ENCODE measurements around the gene NOL7.

NOL7 gene

DNA sequence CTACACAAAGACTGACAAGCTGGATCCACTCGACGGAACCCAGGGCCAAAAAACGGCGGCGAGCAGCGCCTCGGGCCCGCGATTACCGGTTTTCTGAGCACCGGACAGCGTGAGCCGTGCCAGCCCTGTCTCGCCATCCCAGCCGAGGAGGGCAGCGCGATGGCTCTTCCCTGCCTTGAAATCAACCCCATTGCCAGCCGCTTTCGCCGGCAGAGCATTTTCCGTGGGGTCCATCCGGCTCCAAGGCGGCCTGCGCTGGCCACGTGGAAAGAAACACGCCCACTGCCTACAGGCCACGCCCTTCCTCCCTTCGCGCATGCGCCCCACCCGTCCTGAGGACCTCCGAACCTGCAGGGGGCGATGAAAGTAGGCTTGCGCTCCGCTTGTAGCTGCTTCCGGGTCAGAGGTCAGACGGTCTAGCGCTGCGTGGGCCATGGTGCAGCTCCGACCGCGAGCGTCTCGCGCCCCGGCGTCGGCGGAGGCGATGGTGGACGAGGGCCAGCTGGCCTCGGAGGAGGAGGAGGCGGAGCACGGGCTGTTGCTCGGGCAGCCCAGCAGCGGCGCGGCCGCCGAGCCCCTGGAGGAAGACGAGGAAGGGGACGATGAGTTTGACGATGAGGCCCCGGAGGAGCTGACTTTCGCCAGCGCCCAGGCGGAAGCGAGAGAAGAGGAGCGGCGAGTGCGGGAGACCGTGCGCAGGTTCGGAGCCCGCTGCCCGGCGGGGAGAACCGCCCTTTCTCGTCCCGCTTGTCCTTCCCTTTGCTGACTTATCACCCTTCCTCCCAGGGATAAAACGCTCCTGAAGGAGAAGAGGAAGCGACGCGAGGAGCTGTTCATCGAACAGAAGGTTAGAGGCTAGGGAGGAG is at the start of gene NOL7:
Gene NOL7, plus strand, starts transcription at position 410 of the 866 bp plus-strand sequence. Its CDS starts 24 bp downstream, at position 434.
- H3K4me3 ChIP-seq (ENCODE audit: control insufficient read depth, low read depth, low read length), result peak within 1 kb of the TSS; percentile 99
- DNase-seq (ENCODE audit: low read depth), result peak; percentile 99
- TF ChIP-seq, protein P1, sequence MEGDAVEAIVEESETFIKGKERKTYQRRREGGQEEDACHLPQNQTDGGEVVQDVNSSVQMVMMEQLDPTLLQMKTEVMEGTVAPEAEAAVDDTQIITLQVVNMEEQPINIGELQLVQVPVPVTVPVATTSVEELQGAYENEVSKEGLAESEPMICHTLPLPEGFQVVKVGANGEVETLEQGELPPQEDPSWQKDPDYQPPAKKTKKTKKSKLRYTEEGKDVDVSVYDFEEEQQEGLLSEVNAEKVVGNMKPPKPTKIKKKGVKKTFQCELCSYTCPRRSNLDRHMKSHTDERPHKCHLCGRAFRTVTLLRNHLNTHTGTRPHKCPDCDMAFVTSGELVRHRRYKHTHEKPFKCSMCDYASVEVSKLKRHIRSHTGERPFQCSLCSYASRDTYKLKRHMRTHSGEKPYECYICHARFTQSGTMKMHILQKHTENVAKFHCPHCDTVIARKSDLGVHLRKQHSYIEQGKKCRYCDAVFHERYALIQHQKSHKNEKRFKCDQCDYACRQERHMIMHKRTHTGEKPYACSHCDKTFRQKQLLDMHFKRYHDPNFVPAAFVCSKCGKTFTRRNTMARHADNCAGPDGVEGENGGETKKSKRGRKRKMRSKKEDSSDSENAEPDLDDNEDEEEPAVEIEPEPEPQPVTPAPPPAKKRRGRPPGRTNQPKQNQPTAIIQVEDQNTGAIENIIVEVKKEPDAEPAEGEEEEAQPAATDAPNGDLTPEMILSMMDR (conservative IDR thresholded peaks at IDR 0.05; ENCODE audit: control insufficient read depth, insufficient read depth, low read depth, low read length), result peak; percentile 78

DNA sequence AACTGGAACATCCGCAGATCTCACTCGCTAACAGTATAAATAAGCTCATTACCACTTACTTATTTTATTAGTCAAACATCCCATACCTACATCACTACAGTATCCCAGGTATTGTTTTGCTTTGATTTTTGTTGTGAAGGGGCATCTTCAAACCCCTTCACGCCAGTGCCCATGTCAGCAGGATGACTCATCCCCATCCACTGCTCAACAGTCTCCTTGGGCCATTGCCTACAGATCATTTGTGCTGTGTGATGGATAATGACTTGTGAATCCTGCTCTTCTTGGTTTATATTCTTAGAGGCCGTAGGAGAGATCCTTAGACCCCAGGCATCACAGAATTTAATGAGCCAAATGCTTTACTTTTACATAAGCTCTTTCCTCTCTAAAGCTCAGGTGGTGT is 49.2 kb upstream of the NOL7 start:
- no peak for DNase-seq (ENCODE audit: low read depth)
- TF ChIP-seq, protein P1 (conservative IDR thresholded peaks at IDR 0.05; ENCODE audit: control insufficient read depth, insufficient read depth, low read depth, low read length), result no peak
- no peak overlapping the region for H3K4me3 ChIP-seq (ENCODE audit: control insufficient read depth, low read depth, low read length)

DNA sequence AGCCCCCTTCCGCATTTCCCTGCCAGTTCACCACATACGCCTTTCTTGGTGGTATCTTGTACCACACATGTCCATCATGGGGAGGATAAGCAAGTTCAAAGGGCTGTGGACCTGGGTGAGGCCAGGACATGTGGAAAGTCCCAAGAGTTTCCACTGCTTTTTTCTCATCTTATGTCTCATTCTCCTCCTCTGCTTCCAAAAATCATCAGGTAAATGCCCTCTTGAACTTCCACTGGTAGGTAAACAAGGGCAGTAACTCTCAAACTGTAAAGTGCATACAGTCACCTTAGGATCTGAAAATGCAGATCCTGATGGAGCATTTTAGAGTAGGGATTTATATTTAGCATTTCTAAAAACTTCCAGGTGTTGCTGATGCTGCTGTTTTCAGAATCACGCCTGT is 48.6 kb upstream of the NOL7 start:
- TF ChIP-seq, protein P1 (conservative IDR thresholded peaks at IDR 0.05; ENCODE audit: control insufficient read depth, insufficient read depth, low read depth, low read length), result no peak
- no peak for DNase-seq (ENCODE audit: low read depth)
- H3K4me3 ChIP-seq (ENCODE audit: control insufficient read depth, low read depth, low read length), result no peak overlapping the region

DNA sequence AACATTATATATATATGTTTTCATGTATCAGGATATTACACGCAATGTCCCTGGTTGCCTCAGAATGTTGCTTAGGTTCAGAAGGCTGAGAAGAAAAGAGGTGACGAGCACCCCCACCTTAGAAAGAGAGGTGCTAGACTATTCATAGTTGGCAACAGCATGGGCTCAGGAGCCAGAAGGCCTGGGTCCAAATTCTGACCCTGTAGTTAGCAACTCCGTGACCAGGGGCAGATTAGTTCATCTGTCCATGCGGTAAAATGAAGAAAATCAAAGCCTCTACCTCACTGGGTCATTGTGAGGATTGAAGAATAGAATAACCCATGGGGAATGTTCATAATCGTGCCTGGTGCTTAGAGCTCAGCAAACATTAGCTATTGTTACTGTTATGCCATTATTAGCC is 46.2 kb upstream of the NOL7 start:
- DNase-seq (ENCODE audit: low read depth), result no peak
- H3K4me3 ChIP-seq (ENCODE audit: control insufficient read depth, low read depth, low read length), result no peak overlapping the region
- TF ChIP-seq, protein P1 (conservative IDR thresholded peaks at IDR 0.05; ENCODE audit: control insufficient read depth, insufficient read depth, low read depth, low read length), result no peak

DNA sequence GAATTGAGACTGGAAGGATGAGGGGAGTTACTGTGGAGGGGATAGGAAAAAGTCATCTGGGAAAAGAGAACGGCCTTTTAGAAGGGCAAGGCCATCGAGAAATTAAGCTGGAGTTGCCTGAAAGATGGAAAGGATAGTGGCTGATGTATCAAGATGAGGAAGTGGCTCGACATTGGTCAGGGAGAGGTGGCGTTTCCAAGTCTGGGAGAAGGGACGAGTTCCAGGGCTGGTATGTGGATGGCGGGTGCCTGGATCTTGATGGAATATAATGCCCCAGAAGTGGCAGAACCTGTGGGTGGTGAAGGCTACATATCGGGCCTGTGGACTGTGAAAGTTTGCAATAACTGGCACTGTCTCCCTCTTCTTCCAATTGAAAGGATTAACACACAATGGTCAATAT is 42.9 kb upstream of the NOL7 start:
- no peak overlapping the region for H3K4me3 ChIP-seq (ENCODE audit: control insufficient read depth, low read depth, low read length)
- TF ChIP-seq, protein P1 (conservative IDR thresholded peaks at IDR 0.05; ENCODE audit: control insufficient read depth, insufficient read depth, low read depth, low read length), result no peak
- no peak for DNase-seq (ENCODE audit: low read depth)

DNA sequence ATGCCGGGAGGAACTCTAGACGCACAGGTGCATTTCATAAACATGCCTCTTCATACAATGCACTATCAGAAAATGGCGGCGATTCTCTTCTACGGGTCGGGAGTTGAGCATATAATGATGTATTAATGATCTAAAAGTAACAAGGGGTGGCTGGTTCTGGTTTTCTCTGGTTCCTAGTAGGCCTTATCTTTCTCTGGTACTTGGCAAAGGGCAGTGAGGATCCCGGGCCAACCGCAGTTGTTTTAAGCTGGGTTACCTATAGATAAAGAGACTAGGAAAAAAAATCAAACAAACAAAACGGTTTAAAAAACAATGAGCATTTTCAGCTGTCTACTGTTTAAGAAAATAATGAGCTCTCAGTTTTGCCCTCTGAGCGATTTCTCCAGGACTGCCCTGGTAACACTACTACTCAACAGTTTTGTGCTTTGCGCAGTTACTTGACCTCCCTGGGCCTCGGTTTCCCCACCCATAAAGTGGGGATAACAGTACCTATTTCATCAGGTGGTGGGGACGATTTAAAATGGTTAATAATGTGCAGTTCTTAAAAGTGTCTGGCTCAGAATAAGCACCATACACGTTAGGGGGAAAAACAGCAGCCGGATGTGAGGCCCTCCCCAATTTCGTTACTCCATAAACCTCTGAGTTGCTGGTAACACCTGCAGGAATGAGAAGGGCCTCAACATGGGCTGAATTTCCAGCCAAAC is 42.0 kb upstream of the NOL7 start:
- TF ChIP-seq, protein P1 (conservative IDR thresholded peaks at IDR 0.05; ENCODE audit: control insufficient read depth, insufficient read depth, low read depth, low read length), result no peak
- peak overlapping the region; percentile 82 for H3K4me3 ChIP-seq (ENCODE audit: control insufficient read depth, low read depth, low read length)
- DNase-seq (ENCODE audit: low read depth), result no peak
